Progenitor cell of endocrine pancreas (in vitro differentiated cells): ENCODE measurements around the gene PRKCZ. TPM values are rescaled to one million over a fixed set of nuclear protein-coding genes. Genes with fewer than 3 reads are reported as not detected.

Experiments
- DNase-seq: peaks from one replicate; pipeline ENCODE4 v3.0.0; 2021; ENCODE audit warnings: low spot score; ENCODE audit not compliant: unreplicated experiment
- H3K27ac Mint-ChIP-seq: 2 replicates; pipeline ENCODE4 v1.8.0; 2021; ENCODE audit warnings: mild to moderate bottlenecking, moderate library complexity, mixed read lengths
- H3K27me3 Mint-ChIP-seq: 2 replicates; pipeline ENCODE4 v1.8.0; 2021; ENCODE audit warnings: mixed read lengths
- H3K36me3 Mint-ChIP-seq: 2 replicates; pipeline ENCODE4 v1.8.0; 2022; ENCODE audit warnings: mixed read lengths; ENCODE audit not compliant: insufficient read depth
- H3K4me1 Mint-ChIP-seq: 2 replicates; pipeline ENCODE4 v1.8.0; 2021; ENCODE audit warnings: low read depth, mixed read lengths
- H3K4me3 Mint-ChIP-seq: 2 replicates; pipeline ENCODE4 v1.8.0; 2021; ENCODE audit warnings: low read depth, mild to moderate bottlenecking, moderate library complexity, mixed read lengths
- H3K9me3 Mint-ChIP-seq: 2 replicates; pipeline ENCODE4 v1.8.0; 2021; ENCODE audit warnings: low read depth, mixed read lengths
- total RNA-seq: library from RNA; stranded (reverse); gene quantifications from 2 replicates; pipeline ENCODE4 v1.2.1, GENCODE V29; 2021
- TF ChIP-seq, protein P1 (sequence below): fragments of 200-600 bp; sonication (generic); IDR thresholded peaks from one replicate; pipeline ENCODE4 v1.5.0; 2021; ENCODE audit warnings: antibody characterized with exemption, mild to moderate bottlenecking; ENCODE audit not compliant: unreplicated experiment

Gene PRKCZ
- total RNA-seq, 1 donor from 2014 or later: 71.5 TPM

GRCh38 chr1:2031546-2032540, 18.4 kb upstream of the PRKCZ start:
- Mint-ChIP-seq H3K4me3 (no peak overlapping the region), H3K27me3 (peaks cover 4% of the 10 kb centered on the region), H3K9me3 (no peaks in the 10 kb centered on the region), H3K4me1 (no peaks in the 10 kb centered on the region), H3K27ac (no peak overlapping the region), H3K36me3 (no peaks in the 10 kb centered on the region)
- TF ChIP-seq, protein P1, sequence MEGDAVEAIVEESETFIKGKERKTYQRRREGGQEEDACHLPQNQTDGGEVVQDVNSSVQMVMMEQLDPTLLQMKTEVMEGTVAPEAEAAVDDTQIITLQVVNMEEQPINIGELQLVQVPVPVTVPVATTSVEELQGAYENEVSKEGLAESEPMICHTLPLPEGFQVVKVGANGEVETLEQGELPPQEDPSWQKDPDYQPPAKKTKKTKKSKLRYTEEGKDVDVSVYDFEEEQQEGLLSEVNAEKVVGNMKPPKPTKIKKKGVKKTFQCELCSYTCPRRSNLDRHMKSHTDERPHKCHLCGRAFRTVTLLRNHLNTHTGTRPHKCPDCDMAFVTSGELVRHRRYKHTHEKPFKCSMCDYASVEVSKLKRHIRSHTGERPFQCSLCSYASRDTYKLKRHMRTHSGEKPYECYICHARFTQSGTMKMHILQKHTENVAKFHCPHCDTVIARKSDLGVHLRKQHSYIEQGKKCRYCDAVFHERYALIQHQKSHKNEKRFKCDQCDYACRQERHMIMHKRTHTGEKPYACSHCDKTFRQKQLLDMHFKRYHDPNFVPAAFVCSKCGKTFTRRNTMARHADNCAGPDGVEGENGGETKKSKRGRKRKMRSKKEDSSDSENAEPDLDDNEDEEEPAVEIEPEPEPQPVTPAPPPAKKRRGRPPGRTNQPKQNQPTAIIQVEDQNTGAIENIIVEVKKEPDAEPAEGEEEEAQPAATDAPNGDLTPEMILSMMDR: no peak
- DNase-seq: no peak

DNA sequence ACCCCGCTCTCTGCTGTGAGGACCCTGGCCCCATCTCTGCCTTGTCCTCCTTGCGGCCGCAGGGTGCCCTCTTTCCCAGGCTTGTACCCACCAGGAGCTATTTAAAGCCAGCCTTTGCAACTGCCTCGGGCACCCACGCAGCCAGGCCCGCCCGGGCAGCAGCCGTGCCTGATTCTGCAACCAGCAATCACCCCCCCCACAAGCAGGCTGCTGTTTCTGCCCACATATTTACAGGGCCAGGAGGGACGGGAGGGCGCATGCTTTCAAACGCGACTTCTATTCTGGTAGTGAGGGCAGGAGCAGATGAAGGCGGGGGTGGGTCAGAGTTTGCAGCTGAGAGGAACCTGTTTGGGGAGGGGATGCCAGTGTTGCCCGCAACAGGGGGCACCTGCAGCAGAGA, 17.5 kb upstream of the PRKCZ start:
- H3K27ac Mint-ChIP-seq: no peak overlapping the region
- H3K36me3 Mint-ChIP-seq: no peaks in the 10 kb centered on the region
- H3K9me3 Mint-ChIP-seq: no peaks in the 10 kb centered on the region
- no peak for DNase-seq
- TF ChIP-seq, protein P1: no peak
- no peaks in the 10 kb centered on the region for H3K4me1 Mint-ChIP-seq
- no peak overlapping the region for H3K4me3 Mint-ChIP-seq
- peaks cover 4% of the 10 kb centered on the region for H3K27me3 Mint-ChIP-seq

- Mint-ChIP-seq H3K36me3 (no peaks in the 10 kb centered on the region), H3K27ac (no peak overlapping the region), H3K27me3 (peaks cover 5% of the 10 kb centered on the region), H3K4me3 (no peak overlapping the region), H3K4me1 (no peaks in the 10 kb centered on the region), H3K9me3 (no peaks in the 10 kb centered on the region)
- DNase-seq: no peak
- TF ChIP-seq, protein P1: no peak
These were observed 17.0 kb upstream of the PRKCZ start for GRCh38 chr1:2033165-2033564.

DNA sequence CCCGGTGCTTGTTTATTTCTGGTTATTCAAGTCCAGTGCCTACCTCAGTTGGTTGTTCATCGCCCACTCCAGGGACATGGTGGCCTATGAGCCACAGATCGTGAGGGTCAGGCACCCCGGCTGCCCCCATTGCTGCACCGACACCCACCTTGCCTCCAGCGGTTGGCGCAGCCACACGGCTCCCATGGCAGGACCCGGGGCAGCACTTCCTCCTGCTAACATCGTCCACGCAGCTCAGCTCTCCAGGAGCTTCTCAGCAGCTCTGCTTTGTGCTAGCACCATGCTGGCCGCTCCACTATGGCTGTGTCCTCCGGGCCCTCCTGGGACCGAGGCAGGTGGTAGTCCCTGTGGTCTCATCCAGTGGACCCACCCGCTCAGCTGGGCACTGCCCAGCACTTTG, 13.9 kb upstream of the PRKCZ start:
- no peaks in the 10 kb centered on the region for H3K9me3 Mint-ChIP-seq
- H3K27ac Mint-ChIP-seq: no peak overlapping the region
- H3K36me3 Mint-ChIP-seq: no peaks in the 10 kb centered on the region
- no peak for DNase-seq
- H3K4me1 Mint-ChIP-seq: no peaks in the 10 kb centered on the region
- H3K4me3 Mint-ChIP-seq: no peak overlapping the region
- TF ChIP-seq, protein P1: no peak
- peaks cover 9% of the 10 kb centered on the region for H3K27me3 Mint-ChIP-seq

DNA sequence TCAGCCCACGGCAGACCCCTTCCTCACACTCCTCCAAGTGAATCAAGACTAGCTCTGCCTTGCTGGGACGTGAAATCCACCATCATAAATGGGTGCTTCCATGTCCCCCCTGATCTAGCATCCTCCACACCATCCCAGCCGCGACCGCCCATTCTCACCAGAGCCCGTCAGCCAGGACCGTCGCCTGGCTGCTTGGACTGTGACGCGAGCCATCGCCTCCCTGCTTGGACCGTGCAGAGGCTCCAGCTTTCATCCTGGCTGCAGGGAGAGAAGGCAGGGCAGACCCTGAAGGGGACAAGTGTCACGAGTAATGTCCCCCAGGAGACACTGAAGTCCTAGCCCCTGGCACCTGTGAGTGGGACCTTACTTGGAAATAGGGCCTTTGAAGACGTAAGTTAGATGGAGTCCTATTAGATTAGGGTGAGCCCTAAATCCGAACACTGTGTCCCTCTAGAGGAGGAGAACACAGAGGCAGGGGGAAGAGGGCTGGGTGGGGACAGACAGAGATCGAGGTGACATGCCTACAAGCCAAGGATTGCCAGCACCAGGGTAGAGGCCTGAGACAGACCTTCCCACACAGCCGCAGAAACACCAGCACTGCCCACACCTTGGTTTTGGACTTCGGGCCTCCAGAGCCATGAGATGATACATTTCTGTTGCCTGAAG, 12.8 kb upstream of the PRKCZ start:
- DNase-seq: no peak
- H3K4me1 Mint-ChIP-seq: no peaks in the 10 kb centered on the region
- no peak overlapping the region for H3K4me3 Mint-ChIP-seq
- H3K36me3 Mint-ChIP-seq: no peaks in the 10 kb centered on the region
- peaks cover 9% of the 10 kb centered on the region for H3K27me3 Mint-ChIP-seq
- TF ChIP-seq, protein P1: no peak
- H3K9me3 Mint-ChIP-seq: no peaks in the 10 kb centered on the region
- no peak overlapping the region for H3K27ac Mint-ChIP-seq
